ENCODE measurements around the gene ZNF280B.

Gene ZNF280B

GRCh38 chr22:22508274-22509176, at the start of gene ZNF280B:
Gene ZNF280B, minus strand, starts transcription at chr22:22508742. Its CDS starts 19,344 bp downstream, at chr22:22489398.
- peak; percentile 70 for DNase-seq

- no peak for DNase-seq
These were observed 48.7 kb upstream of the ZNF280B start for GRCh38 chr22:22556995-22557925.

GRCh38 chr22:22556578-22556977, 48.0 kb upstream of the ZNF280B start:
- DNase-seq, result no peak

GRCh38 chr22:22555596-22555995, 47.1 kb upstream of the ZNF280B start:
- no peak for DNase-seq

GRCh38 chr22:22554587-22555284, 46.2 kb upstream of the ZNF280B start:
- DNase-seq, result no peak

- DNase-seq, result no peak
These were observed 45.4 kb upstream of the ZNF280B start for GRCh38 chr22:22553735-22554586.

- no peak for DNase-seq
These were observed 44.6 kb upstream of the ZNF280B start for GRCh38 chr22:22553141-22553540.

GRCh38 chr22:22552630-22553029, 44.1 kb upstream of the ZNF280B start:
- DNase-seq, result no peak

- no peak for DNase-seq
These were observed 42.4 kb upstream of the ZNF280B start for GRCh38 chr22:22550789-22551434.

GRCh38 chr22:22548910-22549309, 40.4 kb upstream of the ZNF280B start:
- no peak for DNase-seq

GRCh38 chr22:22548317-22548716, 39.8 kb upstream of the ZNF280B start:
- DNase-seq, result no peak

GRCh38 chr22:22547692-22548300, 39.3 kb upstream of the ZNF280B start:
- DNase-seq, result no peak

- no peak for DNase-seq
These were observed 38.7 kb upstream of the ZNF280B start for GRCh38 chr22:22547226-22547625.

GRCh38 chr22:22546490-22546889, 37.9 kb upstream of the ZNF280B start:
- no peak for DNase-seq

- DNase-seq, result no peak
These were observed 36.5 kb upstream of the ZNF280B start for GRCh38 chr22:22545084-22545483.

GRCh38 chr22:22538226-22538989, 29.9 kb upstream of the ZNF280B start:
- DNase-seq, result no peak

GRCh38 chr22:22536916-22537315, 28.4 kb upstream of the ZNF280B start:
- DNase-seq, result no peak

GRCh38 chr22:22536515-22536914, 28.0 kb upstream of the ZNF280B start:
- no peak for DNase-seq

- no peak for DNase-seq
These were observed 27.1 kb upstream of the ZNF280B start for GRCh38 chr22:22535662-22536061.
